GM12878 (cell line): ENCODE results near the gene FKBP15. TPM values are rescaled to one million over a fixed set of nuclear protein-coding genes. Genes with fewer than 3 reads are reported as not detected.

ENCODE experiments used
- ATAC-seq: fragments of 200-7000 bp; cut with Tn5 transposase; 3 replicates; pipeline ENCODE4 v1.9.1; 2020; ENCODE audit warnings: mild to moderate bottlenecking, moderate library complexity
- BruUV-seq: library from RNA; stranded (reverse); fragments of 400-500 nt; replicated peaks from 2 replicates; lab custom pipeline; 2021; lab: Mats Ljungman, UMichigan
- CTCF ChIA-PET: fragments of 300-600 bp; sonication (Branson Sonifier 250); formaldehyde crosslinking; extraction: SDS; loops from one replicate; lab custom pipeline; 2021; ENCODE audit warnings: inconsistent platforms; lab: Yijun Ruan, JAX
- POLR2A ChIA-PET: fragments of 350-600 bp; formaldehyde crosslinking; extraction: SDS; loops from one replicate; lab custom pipeline; 2021; ENCODE audit warnings: inconsistent platforms; lab: Charles Lee
- RAD21 ChIA-PET: fragments of 300-600 bp; sonication (Branson Sonifier 250); formaldehyde crosslinking; loops from one replicate; lab custom pipeline; 2023; ENCODE audit warnings: antibody characterized with exemption; ENCODE audit not compliant: unreplicated experiment; lab: Charles Lee
- SMC1A ChIA-PET: fragments of 300-600 bp; sonication (Branson Sonifier 250); formaldehyde crosslinking; loops from one replicate; lab custom pipeline; 2023; ENCODE audit not compliant: unreplicated experiment, uncharacterized antibody; lab: Charles Lee
- DNase-seq: peaks from one replicate; pipeline ENCODE4 v3.0.0-alpha.2; 2011; ENCODE audit warnings: low read depth, low spot score
- FAIRE-seq: peaks from 3 replicates; lab custom pipeline; 2011; peaks lifted over from hg19 to GRCh38; lab: Jason Lieb, UNC
- H2AFZ ChIP-seq: 2 replicates; pipeline ENCODE4 v1.6.0; 2011; ENCODE audit warnings: low read depth, low read length, control low read depth; ENCODE audit not compliant: control insufficient read depth
- H3K27ac ChIP-seq: 2 replicates; pipeline ENCODE4 v1.5.1; 2011; ENCODE audit warnings: control low read depth; ENCODE audit not compliant: control insufficient read depth, insufficient read depth
- H3K27me3 ChIP-seq, 2 experiments: replicated peaks in 1 of 2; 2 replicates each; pipeline versions ENCODE4 v1.6.0 to v1.6.1; 2011; ENCODE audit warnings: low read length in 1 of 2; ENCODE audit not compliant: control insufficient read depth in 2 of 2, insufficient read depth in 2 of 2
- H3K36me3 ChIP-seq, 2 experiments: 2 replicates each; pipeline ENCODE4 v1.5.1; 2011; ENCODE audit warnings: low read length in 1 of 2; ENCODE audit not compliant: control insufficient read depth in 2 of 2, insufficient read depth in 2 of 2
- H3K4me1 ChIP-seq: 2 replicates; pipeline ENCODE4 v1.6.1; 2011; ENCODE audit warnings: mild to moderate bottlenecking, low read length, moderate library complexity, mixed read lengths; ENCODE audit not compliant: control insufficient read depth, insufficient read depth
- H3K4me2 ChIP-seq: 2 replicates; pipeline ENCODE4 v1.6.0; 2011; ENCODE audit warnings: control low read depth; ENCODE audit not compliant: control insufficient read depth, insufficient read depth
- H3K4me3 ChIP-seq: fragments of 200-600 bp; sonication (generic); 2 replicates; pipeline ENCODE4 v1.5.1; 2016
- H3K79me2 ChIP-seq: 2 replicates; pipeline ENCODE4 v1.6.0; 2011; ENCODE audit warnings: low read length; ENCODE audit not compliant: control insufficient read depth, insufficient read depth
- H3K9ac ChIP-seq: 2 replicates; pipeline ENCODE4 v1.8.0; 2011; ENCODE audit warnings: low read length, control low read depth, mixed read lengths; ENCODE audit not compliant: control insufficient read depth, insufficient read depth
- H3K9me3 ChIP-seq: replicated peaks from 3 replicates; pipeline ENCODE4 v1.5.1; 2011; ENCODE audit warnings: mild to moderate bottlenecking, low read length; ENCODE audit not compliant: control insufficient read depth, insufficient read depth
- H4K20me1 ChIP-seq: 2 replicates; pipeline ENCODE4 v1.6.0; 2011; ENCODE audit not compliant: control insufficient read depth, insufficient read depth
- BCL11A ChIP-seq: IDR thresholded peaks from 2 replicates; pipeline ENCODE4 v1.6.1; 2011; ENCODE audit warnings: low read depth, low read length
- KDM1A ChIP-seq: fragments of 200-600 bp; sonication (generic); IDR thresholded peaks from 2 replicates; pipeline ENCODE4 v1.6.1; 2016; ENCODE audit warnings: borderline replicate concordance
- WGBS: methylation state at CpG from one replicate; pipeline ENCODE4 v1.1.6; 2016; ENCODE audit warnings: low lambda C conversion rate; ENCODE audit not compliant: insufficient replicate concordance, insufficient coverage; ENCODE audit errors: missing lambda C conversion rate; 5-methylcytosine and 5-hydroxymethylcytosine counted together
- in situ Hi-C: fragments of 300-500 bp; cut with MboI; formaldehyde crosslinking; loops from 9 replicates; pipeline ENCODE4 v1.14.3; 2018; ENCODE audit warnings: mixed read lengths
- intact Hi-C: fragments of 100-400 bp; cut with micrococcal nuclease; formaldehyde crosslinking; loops from one replicate; pipeline ENCODE4 v1.14.2; 2022; ENCODE audit not compliant: unreplicated experiment
- polyA plus RNA-seq, 11 experiments: library from polyadenylated mRNA; depleted of rRNA in 4 of 11; unstranded in 6 of 11; stranded (reverse) in 5 of 11; fragments of >200 nt; fragmentation: Nextera tagmentation in 4 of 11; fragmentation: Illumina TruSeq in 1 of 11; extraction: Ambion mirVana in 4 of 11; extraction: Trizol in 1 of 11; gene quantifications; 1 replicate in 1 of 11; 2 replicates in 10 of 11; pipeline versions ENCODE4 v1.2.1 to v1.2.3, GENCODE V29; 2011 to 2016; ENCODE audit warnings: inconsistent platforms in 2 of 11, missing spikeins in 2 of 11, low read depth in 1 of 11
- total RNA-seq, 4 experiments: library from RNA; depleted of rRNA in 3 of 4; stranded (reverse); fragments of >200 nt in 3 of 4; fragmentation: Illumina TruSeq in 1 of 4; extraction: Trizol in 1 of 4; gene quantifications; 2 replicates each; pipeline versions ENCODE4 v1.2.1 to v1.2.3, GENCODE V29; 2013 to 2021
- TF ChIP-seq, protein P1 (sequence below): fragments of 450-650 bp; IDR thresholded peaks from 2 replicates; pipeline ENCODE4 v1.6.1; 2017; ENCODE audit warnings: mild to moderate bottlenecking, moderate library complexity
- TF ChIP-seq, protein P2 (sequence below), 3 experiments: IDR thresholded peaks in 2 of 3; conservative IDR thresholded peaks in 1 of 3; 2 replicates each; pipeline ENCODE4 v1.5.1; 2011; ENCODE audit warnings: low read depth in 3 of 3, low read length in 3 of 3, mild to moderate bottlenecking in 3 of 3, control low read depth in 2 of 3, moderate library complexity in 2 of 3, inconsistent platforms in 1 of 3, mixed read lengths in 1 of 3; ENCODE audit not compliant: control insufficient read depth in 2 of 3, insufficient read depth in 1 of 3; ENCODE audit errors: extremely low read depth in 1 of 3

FKBP15 gene
- total and polyA plus RNA-seq, 10 of the 15 experiments (the other 5 are each of a cell fraction or from before 2014, with no cell fraction given), result 5.0 to 53.4 (median 21.2) TPM

DNA sequence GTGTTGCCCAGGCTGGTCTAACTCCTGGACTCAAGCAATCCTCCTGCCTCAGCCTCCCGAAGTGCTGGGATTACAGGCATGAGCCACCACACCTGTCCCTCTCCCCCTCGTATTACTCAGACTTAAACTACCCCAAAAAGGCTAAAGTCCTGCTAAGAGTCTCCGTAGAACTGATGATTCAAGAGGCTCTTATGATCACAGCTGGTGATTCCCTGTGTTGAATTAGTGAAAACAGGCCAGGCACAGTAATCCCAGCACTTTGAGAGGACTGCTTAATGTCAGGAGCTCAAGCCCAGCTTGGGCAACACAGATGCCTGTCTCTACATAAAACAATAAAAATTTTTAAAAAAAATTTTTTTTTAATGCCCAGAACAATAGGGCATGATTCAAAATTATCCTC is 45.1 kb upstream of the FKBP15 start (continued):
- TF ChIP-seq, protein P1, sequence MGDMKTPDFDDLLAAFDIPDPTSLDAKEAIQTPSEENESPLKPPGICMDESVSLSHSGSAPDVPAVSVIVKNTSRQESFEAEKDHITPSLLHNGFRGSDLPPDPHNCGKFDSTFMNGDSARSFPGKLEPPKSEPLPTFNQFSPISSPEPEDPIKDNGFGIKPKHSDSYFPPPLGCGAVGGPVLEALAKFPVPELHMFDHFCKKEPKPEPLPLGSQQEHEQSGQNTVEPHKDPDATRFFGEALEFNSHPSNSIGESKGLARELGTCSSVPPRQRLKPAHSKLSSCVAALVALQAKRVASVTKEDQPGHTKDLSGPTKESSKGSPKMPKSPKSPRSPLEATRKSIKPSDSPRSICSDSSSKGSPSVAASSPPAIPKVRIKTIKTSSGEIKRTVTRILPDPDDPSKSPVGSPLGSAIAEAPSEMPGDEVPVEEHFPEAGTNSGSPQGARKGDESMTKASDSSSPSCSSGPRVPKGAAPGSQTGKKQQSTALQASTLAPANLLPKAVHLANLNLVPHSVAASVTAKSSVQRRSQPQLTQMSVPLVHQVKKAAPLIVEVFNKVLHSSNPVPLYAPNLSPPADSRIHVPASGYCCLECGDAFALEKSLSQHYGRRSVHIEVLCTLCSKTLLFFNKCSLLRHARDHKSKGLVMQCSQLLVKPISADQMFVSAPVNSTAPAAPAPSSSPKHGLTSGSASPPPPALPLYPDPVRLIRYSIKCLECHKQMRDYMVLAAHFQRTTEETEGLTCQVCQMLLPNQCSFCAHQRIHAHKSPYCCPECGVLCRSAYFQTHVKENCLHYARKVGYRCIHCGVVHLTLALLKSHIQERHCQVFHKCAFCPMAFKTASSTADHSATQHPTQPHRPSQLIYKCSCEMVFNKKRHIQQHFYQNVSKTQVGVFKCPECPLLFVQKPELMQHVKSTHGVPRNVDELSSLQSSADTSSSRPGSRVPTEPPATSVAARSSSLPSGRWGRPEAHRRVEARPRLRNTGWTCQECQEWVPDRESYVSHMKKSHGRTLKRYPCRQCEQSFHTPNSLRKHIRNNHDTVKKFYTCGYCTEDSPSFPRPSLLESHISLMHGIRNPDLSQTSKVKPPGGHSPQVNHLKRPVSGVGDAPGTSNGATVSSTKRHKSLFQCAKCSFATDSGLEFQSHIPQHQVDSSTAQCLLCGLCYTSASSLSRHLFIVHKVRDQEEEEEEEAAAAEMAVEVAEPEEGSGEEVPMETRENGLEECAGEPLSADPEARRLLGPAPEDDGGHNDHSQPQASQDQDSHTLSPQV, result no peak
- TF ChIP-seq KDM1A, result no peak
- TF ChIP-seq, all 136 proteins: peak for 0

DNA sequence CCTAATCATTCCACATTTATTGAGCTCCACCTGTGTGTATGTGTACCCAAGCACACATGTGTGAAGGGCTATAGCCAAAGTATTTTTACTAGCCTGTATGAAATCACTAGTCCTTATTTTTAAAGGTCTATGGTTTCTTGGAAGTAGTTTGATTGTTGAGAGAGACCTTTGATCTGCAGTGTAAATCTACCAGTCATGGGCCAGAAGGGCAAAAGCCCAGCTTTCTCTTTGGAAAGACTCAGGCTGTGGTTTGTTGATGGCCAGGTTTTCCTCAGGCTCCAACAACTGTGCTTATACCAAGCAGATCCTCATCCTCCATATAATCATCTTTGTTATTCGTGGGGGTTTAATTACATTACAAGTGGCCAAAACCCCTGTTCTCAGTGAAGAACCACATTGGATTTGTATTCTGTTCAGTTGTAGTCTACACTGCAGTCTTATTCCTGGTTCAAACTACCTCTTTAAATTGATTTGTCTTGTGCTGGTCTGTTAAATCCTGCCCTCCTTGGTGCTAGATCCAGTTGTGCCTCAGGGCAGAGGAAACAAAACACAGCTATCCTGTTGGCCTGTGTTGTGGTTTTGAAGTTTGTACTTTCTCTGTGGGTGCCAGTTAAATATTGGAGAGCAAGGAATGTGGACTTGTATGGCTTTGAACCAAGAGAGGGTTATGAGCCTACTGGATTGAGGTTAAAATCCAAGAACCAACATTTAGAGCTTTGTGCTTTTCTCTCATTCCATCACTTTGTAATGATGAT is 41.0 kb upstream of the FKBP15 start:
- Histone ChIP-seq H3K27ac (no peak overlapping the region), H3K4me2 (no peak overlapping the region), H3K36me3 (peaks cover 2 to 22% of the 10 kb centered on the region in 2 experiments), H3K4me3 (no peak overlapping the region), H3K4me1 (no peaks in the 10 kb centered on the region), H3K9ac (no peak overlapping the region), H3K79me2 (no peaks in the 10 kb centered on the region), H2AFZ (no peak overlapping the region), H3K9me3 (no peaks in the 10 kb centered on the region), H4K20me1 (no peaks in the 10 kb centered on the region), H3K27me3 (no peaks in the 10 kb centered on the region)
- POLR2A ChIA-PET, result interaction anchor here (0.6 to 1.1 kb wide), 2 partner anchors 13 to 18 kb away, joined by 3 to 8 read pairs; partner anchors contain the start of genes CDC26 and PRPF4
- SMC1A ChIA-PET, result interaction anchor here (0.7 to 3.0 kb wide), 2 partner anchors 13 to 40 kb away, joined by 4 to 7 read pairs; partner anchors contain the start of genes CDC26 and PRPF4
- CTCF ChIA-PET, result interaction anchor here (1.3 to 1.5 kb wide), 3 partner anchors 11 to 396 kb away, joined by 3 to 8 read pairs (median 3); no protein-coding TSS in a partner anchor
- BruUV-seq, result no TSS peak
- RAD21 ChIA-PET, result no interaction called here
- 93% methylated on average over 1 of the region's 1 CpG for WGBS
- ATAC-seq (no peak), DNase-seq (no peak), FAIRE-seq (no peak)
- intact Hi-C loops (no loop called here), in situ Hi-C loops (no loop called here)
- no peak for TF ChIP-seq BCL11A
- TF ChIP-seq, protein P2, sequence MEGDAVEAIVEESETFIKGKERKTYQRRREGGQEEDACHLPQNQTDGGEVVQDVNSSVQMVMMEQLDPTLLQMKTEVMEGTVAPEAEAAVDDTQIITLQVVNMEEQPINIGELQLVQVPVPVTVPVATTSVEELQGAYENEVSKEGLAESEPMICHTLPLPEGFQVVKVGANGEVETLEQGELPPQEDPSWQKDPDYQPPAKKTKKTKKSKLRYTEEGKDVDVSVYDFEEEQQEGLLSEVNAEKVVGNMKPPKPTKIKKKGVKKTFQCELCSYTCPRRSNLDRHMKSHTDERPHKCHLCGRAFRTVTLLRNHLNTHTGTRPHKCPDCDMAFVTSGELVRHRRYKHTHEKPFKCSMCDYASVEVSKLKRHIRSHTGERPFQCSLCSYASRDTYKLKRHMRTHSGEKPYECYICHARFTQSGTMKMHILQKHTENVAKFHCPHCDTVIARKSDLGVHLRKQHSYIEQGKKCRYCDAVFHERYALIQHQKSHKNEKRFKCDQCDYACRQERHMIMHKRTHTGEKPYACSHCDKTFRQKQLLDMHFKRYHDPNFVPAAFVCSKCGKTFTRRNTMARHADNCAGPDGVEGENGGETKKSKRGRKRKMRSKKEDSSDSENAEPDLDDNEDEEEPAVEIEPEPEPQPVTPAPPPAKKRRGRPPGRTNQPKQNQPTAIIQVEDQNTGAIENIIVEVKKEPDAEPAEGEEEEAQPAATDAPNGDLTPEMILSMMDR (IDR thresholded peaks at IDR 0.05 in 2 of 3, conservative IDR thresholded peaks at IDR 0.05 in 1 of 3; ENCODE audit: control insufficient read depth in 2 of 3, extremely low read depth in 1 of 3, insufficient read depth in 1 of 3, low read depth in 3 of 3, low read length in 3 of 3), result no peak
